ENCODE measurements around the gene MOV10. TPM values are rescaled to one million over a fixed set of nuclear protein-coding genes. Genes with fewer than 3 reads are reported as not detected.
A peak's percentile ranks its signal among the peaks of the same experiment; 100 is the strongest.

Gene MOV10
- total RNA-seq, 1 donor from 2014 or later, result 47.5 TPM

DNA sequence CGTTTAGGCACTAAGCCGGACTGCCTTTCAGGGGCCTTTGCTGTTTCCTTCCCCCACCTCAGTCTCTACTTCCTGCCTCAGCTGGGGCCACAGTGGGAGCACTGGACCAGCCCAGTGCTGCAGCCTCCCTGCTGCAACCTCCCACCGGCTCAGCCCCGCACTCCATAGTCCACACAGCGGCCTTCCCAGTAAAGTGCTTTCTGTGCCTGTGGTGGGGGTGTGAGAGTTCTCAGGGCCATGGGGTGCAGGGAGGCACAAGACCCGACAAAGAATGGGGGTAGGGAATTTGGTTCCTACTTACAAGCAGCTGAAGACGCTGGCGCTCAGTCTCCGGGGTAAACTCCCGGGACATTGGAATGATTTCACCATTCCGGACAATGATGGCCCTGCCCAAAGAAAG lies 37.2 kb downstream of the MOV10 start:
- no peak for DNase-seq (ENCODE audit: low spot score)
- TF ChIP-seq EZH2phosphoT487 (IDR thresholded peaks at IDR 0.05), result no peak
- no peak for TF ChIP-seq EZH2 (IDR thresholded peaks at IDR 0.05)
- TF ChIP-seq CTCF (IDR thresholded peaks at IDR 0.05), result no peak
- H4K20me1 ChIP-seq (ENCODE audit: low read depth), result peaks cover 15% of the 10 kb centered on the region
- H3K27me3 ChIP-seq, result peaks cover 77% of the 10 kb centered on the region
- no peaks in the 10 kb centered on the region for H3K36me3 ChIP-seq
- peaks cover 28% of the 10 kb centered on the region for H3K4me1 ChIP-seq
- Mint-ChIP-seq H3K4me3 (no peak overlapping the region), H3K27me3 (ENCODE audit: insufficient read depth, low read depth) (peaks cover 31% of the 10 kb centered on the region), H3K9me3 (no peaks in the 10 kb centered on the region), H3K4me1 (peaks cover 23% of the 10 kb centered on the region), H3K36me3 (peaks cover 4% of the 10 kb centered on the region), H3K27ac (no peak overlapping the region)
- H3K4me3 ChIP-seq, result no peak overlapping the region
- H3K9me3 ChIP-seq (ENCODE audit: low read depth), result no peaks in the 10 kb centered on the region
- H2AFZ ChIP-seq (replicated peaks), result no peak overlapping the region
- peaks cover 17% of the 10 kb centered on the region for H3F3A ChIP-seq (ENCODE audit: low read depth)
- no peak overlapping the region for H3K27ac ChIP-seq
- H3K4me2 ChIP-seq, result no peak overlapping the region
- H3K79me2 ChIP-seq (ENCODE audit: low read depth), result no peaks in the 10 kb centered on the region
- H3K9ac ChIP-seq, result no peak overlapping the region

DNA sequence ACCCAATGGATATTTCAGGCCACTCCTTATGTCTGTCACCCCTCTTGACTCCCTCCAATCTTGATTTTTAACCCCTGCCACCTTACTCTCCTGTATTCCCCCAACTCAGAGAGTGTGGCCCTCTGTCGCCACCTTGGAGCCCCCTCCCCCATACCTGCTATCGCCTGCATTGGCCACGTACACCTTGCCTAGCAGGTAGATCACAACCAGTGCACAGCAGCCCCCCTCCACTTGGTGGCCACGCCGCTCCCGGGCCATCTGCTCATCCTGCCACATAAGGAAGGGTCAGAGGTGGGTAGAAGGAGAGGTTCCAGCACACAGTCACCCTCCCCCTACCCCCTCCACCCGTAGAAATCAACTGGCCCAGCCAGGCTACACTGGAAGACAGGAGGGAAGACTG lies 37.7 kb downstream of the MOV10 start:
- H3K9me3 Mint-ChIP-seq, result no peaks in the 10 kb centered on the region
- peaks cover 4% of the 10 kb centered on the region for H3K36me3 Mint-ChIP-seq
- Histone ChIP-seq H3K4me3 (no peak overlapping the region), H4K20me1 (ENCODE audit: low read depth) (peaks cover 15% of the 10 kb centered on the region), H3K79me2 (ENCODE audit: low read depth) (no peaks in the 10 kb centered on the region), H3K9me3 (ENCODE audit: low read depth) (no peaks in the 10 kb centered on the region), H3K27me3 (peaks cover 78% of the 10 kb centered on the region), H3K9ac (no peak overlapping the region), H2AFZ (replicated peaks) (no peak overlapping the region), H3K27ac (no peak overlapping the region), H3F3A (ENCODE audit: low read depth) (peaks cover 17% of the 10 kb centered on the region), H3K4me1 (peaks cover 28% of the 10 kb centered on the region), H3K4me2 (no peak overlapping the region), H3K36me3 (no peaks in the 10 kb centered on the region)
- H3K27me3 Mint-ChIP-seq (ENCODE audit: insufficient read depth, low read depth), result peaks cover 33% of the 10 kb centered on the region
- no peak overlapping the region for H3K27ac Mint-ChIP-seq
- no peak for TF ChIP-seq EZH2 (IDR thresholded peaks at IDR 0.05)
- no peak for TF ChIP-seq EZH2phosphoT487 (IDR thresholded peaks at IDR 0.05)
- no peak for TF ChIP-seq CTCF (IDR thresholded peaks at IDR 0.05)
- H3K4me1 Mint-ChIP-seq, result peaks cover 23% of the 10 kb centered on the region
- no peak for DNase-seq (ENCODE audit: low spot score)
- H3K4me3 Mint-ChIP-seq, result no peak overlapping the region

- H3K4me3 ChIP-seq, result no peak overlapping the region
- no peak overlapping the region for H3K9ac ChIP-seq
- TF ChIP-seq EZH2 (IDR thresholded peaks at IDR 0.05) (no peak), CTCF (IDR thresholded peaks at IDR 0.05) (no peak), EZH2phosphoT487 (IDR thresholded peaks at IDR 0.05) (no peak)
- no peak overlapping the region for H3K27ac Mint-ChIP-seq
- H3K27ac ChIP-seq, result no peak overlapping the region
- no peak overlapping the region for H3K4me2 ChIP-seq
- H3F3A ChIP-seq (ENCODE audit: low read depth), result peaks cover 16% of the 10 kb centered on the region
- H3K27me3 ChIP-seq, result peaks cover 77% of the 10 kb centered on the region
- peaks cover 33% of the 10 kb centered on the region for H3K27me3 Mint-ChIP-seq (ENCODE audit: insufficient read depth, low read depth)
- H2AFZ ChIP-seq (replicated peaks), result no peak overlapping the region
- no peak for DNase-seq (ENCODE audit: low spot score)
- H3K9me3 ChIP-seq (ENCODE audit: low read depth), result no peaks in the 10 kb centered on the region
- H3K36me3 ChIP-seq, result no peaks in the 10 kb centered on the region
- peaks cover 27% of the 10 kb centered on the region for H3K4me1 ChIP-seq
- no peaks in the 10 kb centered on the region for H3K9me3 Mint-ChIP-seq
- peaks cover 15% of the 10 kb centered on the region for H4K20me1 ChIP-seq (ENCODE audit: low read depth)
- H3K36me3 Mint-ChIP-seq, result peaks cover 4% of the 10 kb centered on the region
- H3K79me2 ChIP-seq (ENCODE audit: low read depth), result no peaks in the 10 kb centered on the region
- H3K4me3 Mint-ChIP-seq, result peak overlapping the region; percentile 75
- H3K4me1 Mint-ChIP-seq, result peaks cover 20% of the 10 kb centered on the region
Measured at GRCh38 chr1:112712701-112713128, 38.3 kb downstream of the MOV10 start.
